BJ (cell line): ENCODE measurements around the gene DDX6. TPM values are rescaled to one million over a fixed set of nuclear protein-coding genes. Genes with fewer than 3 reads are reported as not detected.
"Not testable (repeated sequence)": the region's sequence is repeated elsewhere in the genome, so short reads cannot be mapped to it uniquely, and the experiment has no call there.

Experiments used
- CTCF ChIA-PET: fragments of 350-600 bp; formaldehyde crosslinking; extraction: SDS; loops from one replicate; lab custom pipeline; 2021; ENCODE audit warnings: antibody characterized with exemption, inconsistent platforms; lab: Yijun Ruan, JAX
- POLR2A ChIA-PET: fragments of 300-600 bp; sonication (Branson Sonifier 250); formaldehyde crosslinking; extraction: SDS; loops from one replicate; lab custom pipeline; 2021; ENCODE audit warnings: antibody characterized with exemption; lab: Charles Lee
- DNase-seq: peaks from one replicate; pipeline ENCODE4 v3.0.0-alpha.2; 2011; ENCODE audit warnings: low read depth
- H3K27me3 ChIP-seq: 2 replicates; pipeline ENCODE4 v1.6.0; 2011; ENCODE audit warnings: low read length; ENCODE audit not compliant: control insufficient read depth, insufficient read depth
- H3K36me3 ChIP-seq: 2 replicates; pipeline ENCODE4 v1.5.1; 2011; ENCODE audit warnings: low read length; ENCODE audit not compliant: control insufficient read depth, insufficient read depth
- H3K4me3 ChIP-seq: 2 replicates; pipeline ENCODE4 v1.5.1; 2011; ENCODE audit warnings: low read depth, mild to moderate bottlenecking, control low read depth, low read length
- CTCF ChIP-seq: IDR thresholded peaks from 2 replicates; pipeline ENCODE4 v1.5.1; 2011; ENCODE audit warnings: low read depth, mild to moderate bottlenecking, control low read depth, inconsistent platforms, low read length, moderate library complexity; ENCODE audit not compliant: insufficient read depth
- polyA plus RNA-seq: library from polyadenylated mRNA; depleted of rRNA; stranded (reverse); fragments of >200 nt; gene quantifications from 2 replicates; pipeline ENCODE4 v1.2.3, GENCODE V29; 2011

DDX6 gene
- polyA plus RNA-seq, 1 experiment: 23.7 TPM

- Histone ChIP-seq H3K36me3 (no peaks in the 10 kb centered on the region), H3K4me3 (no peak overlapping the region), H3K27me3 (no peaks in the 10 kb centered on the region)
- ChIA-PET POLR2A (interaction anchor here (0.6 kb wide), 1 partner anchor 83 kb away, joined by 5 read pairs; no protein-coding TSS in a partner anchor), CTCF (interaction anchor here (1.5 kb wide), 1 partner anchor 25 kb away, joined by 4 read pairs; no protein-coding TSS in a partner anchor)
- TF ChIP-seq CTCF: no peak
- no peak for DNase-seq
Observed at GRCh38 chr11:118715837-118716260, 75.1 kb downstream of the DDX6 start.

GRCh38 chr11:118715245-118715831 lies 75.6 kb downstream of the DDX6 start:
- DNase-seq: peak; percentile 12
- H3K27me3 ChIP-seq: no peaks in the 10 kb centered on the region

GRCh38 chr11:118714816-118715215 lies 76.1 kb downstream of the DDX6 start:
- no peak for DNase-seq
- Histone ChIP-seq H3K4me3 (no peak overlapping the region), H3K27me3 (no peaks in the 10 kb centered on the region), H3K36me3 (no peaks in the 10 kb centered on the region)
- TF ChIP-seq CTCF: no peak
- CTCF ChIA-PET: interaction anchor here (1.5 kb wide), 1 partner anchor 24 kb away, joined by 4 read pairs; no protein-coding TSS in a partner anchor
- POLR2A ChIA-PET: interaction anchor here (0.6 kb wide), 1 partner anchor 7 kb away, joined by 4 read pairs; no protein-coding TSS in a partner anchor

More at GRCh38 chr11:118715245-118715831, 75.6 kb downstream of the DDX6 start:
- ChIA-PET POLR2A (interaction anchor here (0.6 kb wide), 1 partner anchor 8 kb away, joined by 4 read pairs; no protein-coding TSS in a partner anchor), CTCF (interaction anchor here (1.5 kb wide), 1 partner anchor 25 kb away, joined by 4 read pairs; no protein-coding TSS in a partner anchor)
- H3K36me3 ChIP-seq: no peaks in the 10 kb centered on the region
- no peak for TF ChIP-seq CTCF
- no peak overlapping the region for H3K4me3 ChIP-seq

- CTCF ChIA-PET, POLR2A ChIA-PET, H3K4me3 ChIP-seq, H3K27me3 ChIP-seq, DNase-seq, H3K36me3 ChIP-seq: not testable (repeated sequence)
Observed at GRCh38 chr11:118714416-118714815, 76.5 kb downstream of the DDX6 start.

- Histone ChIP-seq H3K36me3 (no peaks in the 10 kb centered on the region), H3K27me3 (peaks cover 7% of the 10 kb centered on the region), H3K4me3 (no peak overlapping the region)
- POLR2A ChIA-PET: no interaction called here
- CTCF ChIA-PET: no interaction called here
- TF ChIP-seq CTCF: no peak
- DNase-seq: no peak
Observed at GRCh38 chr11:118708296-118708695, 82.7 kb downstream of the DDX6 start.
